Measurements from ENCODE around the gene KIAA1217.

The KIAA1217 gene

DNA sequence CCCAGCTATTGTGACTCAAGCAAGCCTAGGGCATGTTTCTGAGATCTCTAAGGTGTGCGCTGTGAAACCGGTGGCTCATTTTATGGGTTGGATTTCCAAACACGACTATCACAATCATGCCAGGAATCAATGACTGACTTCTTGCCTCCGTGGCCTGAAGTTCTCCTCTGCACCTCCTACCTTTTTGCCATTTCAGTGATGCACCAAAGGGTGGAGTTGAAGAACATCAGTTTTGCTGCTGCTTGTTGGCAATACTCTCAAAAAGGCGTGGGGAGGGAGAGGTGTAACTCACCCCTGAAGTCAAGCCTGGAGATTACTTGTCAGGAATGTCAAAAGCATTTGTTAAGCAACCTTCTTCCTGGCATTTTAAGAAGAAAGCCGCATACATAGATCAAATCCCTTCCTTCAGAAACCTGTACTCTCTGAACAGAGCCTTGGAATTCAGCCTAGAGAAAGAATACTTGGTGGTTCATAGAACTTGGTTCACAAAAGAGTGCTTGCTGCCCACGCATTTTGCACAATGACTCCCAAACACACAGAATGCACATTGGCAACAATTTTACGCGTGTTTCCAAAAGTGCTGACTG lies 41.0 kb downstream of the KIAA1217 start:
- DNase-seq = no peak

DNA sequence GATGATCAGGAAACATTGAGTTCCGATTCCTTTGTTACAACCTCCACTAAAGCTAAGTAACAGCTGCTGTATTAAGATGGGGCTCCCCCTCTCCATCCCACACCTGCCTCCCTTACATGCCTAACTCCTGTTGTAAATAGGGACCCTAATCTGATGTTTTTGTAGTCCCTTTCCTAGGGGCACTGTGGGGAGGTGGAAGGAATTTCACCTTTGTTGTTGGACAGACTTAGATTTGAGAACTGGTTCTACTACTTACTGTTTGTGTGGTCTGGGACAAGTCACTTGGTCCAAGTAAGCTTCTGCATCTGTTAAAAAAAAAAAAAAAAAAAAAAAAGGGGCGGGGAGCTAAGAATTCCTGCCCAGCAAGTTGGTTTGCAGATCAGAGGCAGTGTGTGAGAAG lies 42.6 kb downstream of the KIAA1217 start:
- no peak for DNase-seq

DNA sequence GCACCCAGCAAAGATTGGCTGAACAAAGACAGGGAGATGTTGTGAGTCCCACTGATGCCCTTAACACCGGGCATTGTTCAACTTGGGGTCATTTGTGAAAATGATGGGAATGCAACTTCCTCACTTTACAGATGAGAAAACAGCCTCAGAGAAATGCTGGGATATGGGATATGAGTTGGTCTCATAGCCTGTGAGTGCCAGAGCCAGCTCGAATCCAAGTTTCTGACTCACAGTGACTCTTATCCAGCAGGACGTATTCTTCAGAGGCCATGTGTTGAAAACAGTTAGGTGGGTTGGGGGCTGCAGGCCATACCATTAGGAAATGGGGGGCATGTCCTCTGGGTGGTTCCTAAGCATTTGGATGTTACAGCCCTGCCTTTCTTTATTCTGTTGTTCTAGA lies 45.2 kb downstream of the KIAA1217 start:
- no peak for DNase-seq

DNA sequence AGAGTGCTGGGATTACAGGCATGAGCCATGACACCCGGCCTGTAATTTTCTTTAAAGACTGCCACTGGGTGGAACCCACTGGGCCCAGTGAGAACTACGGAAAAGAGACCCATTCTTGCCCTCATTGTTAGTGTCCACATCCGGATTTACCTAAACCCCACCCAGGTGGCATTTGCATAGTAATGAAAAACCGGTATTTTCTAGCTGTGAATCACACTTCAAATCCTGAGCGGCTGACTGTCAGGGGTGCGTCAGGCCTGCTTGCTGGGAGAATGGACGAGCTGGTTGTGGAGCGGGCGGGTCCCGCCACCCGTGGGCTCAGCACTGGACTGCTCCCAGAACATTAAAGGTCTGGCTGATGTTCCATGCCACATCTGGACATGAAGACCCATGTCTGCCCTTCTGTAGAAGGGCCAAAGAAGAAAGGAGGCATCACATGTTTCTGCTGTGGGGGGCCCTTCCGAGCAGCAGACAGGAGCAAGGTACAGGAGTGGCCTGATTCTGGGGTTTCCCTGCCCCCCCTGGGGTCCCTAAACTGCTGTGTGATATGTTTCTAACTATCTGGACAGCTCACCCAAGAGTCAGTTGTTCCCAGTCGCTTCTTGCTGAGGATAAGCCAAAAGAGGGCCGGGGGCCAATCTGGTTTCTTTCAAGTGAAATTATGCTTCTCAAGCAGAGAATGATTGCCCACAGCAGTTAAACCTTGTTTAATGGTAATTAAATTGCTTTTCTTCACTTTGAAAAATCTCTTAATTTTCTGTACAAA lies 46.4 kb downstream of the KIAA1217 start:
- DNase-seq = no peak

DNA sequence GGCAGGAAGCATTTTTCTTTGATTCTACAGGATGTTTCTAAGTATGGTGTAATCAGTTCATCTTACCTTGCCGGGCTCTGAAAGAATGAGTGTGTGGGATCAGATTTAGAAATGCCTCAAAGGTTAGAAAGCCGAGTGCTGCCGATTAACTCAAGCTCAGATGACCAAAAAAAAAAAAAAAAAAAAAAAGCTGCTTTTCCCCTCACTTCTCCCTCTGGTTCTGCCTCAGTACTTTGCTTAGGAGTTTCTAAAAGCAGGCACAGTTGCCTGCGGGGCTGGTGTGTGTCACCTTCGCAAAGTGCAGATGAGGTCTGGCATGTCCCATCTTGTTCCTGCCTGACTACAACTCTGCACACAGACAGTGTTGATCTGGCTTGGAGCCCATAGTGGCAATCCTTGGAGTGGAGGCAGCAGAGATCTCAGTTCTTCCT lies 47.0 kb downstream of the KIAA1217 start:
- DNase-seq = no peak

DNA sequence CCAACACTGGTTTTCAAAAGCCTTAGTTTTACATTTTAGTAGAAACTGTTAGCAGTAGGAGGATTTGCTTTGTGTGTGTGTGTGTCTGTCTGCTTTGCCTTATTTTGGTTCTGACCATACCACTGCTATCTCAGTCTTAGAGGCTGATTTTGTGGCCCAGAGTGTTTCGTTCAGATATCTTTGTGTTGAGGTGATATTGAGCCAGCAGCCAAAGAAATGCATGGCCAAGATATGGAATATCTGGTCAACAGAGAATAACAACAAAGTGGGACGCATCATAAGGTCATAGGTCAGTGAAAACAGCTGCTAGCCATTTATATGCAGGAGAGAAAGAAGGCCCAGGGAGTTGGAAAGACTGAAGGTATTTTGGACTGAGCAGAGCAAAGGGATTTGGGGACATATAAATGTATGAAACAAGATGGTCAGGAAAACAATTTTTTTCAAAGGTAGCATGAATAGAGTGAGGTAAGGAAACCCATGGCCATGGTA lies 47.7 kb downstream of the KIAA1217 start:
- DNase-seq = no peak

DNA sequence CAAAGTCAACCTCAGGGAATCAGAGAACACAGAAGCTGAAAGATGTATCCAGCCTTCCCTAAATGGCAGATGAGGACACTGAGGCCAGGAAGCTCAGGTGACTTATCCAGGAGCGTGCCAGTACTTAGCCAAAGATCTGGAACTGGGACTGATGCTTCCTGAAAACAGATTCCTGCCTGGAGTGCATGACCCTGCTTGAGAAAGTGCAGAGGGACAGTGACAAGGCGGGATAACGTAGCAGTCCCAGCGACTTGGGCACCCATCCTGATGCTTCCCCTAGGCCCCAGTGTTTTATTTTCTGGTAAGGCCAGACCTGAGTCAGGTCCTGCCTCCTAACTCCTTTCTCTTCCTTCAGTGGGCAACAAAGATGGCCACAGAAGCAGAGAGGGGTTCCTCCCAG lies 48.6 kb downstream of the KIAA1217 start:
- DNase-seq = no peak

DNA sequence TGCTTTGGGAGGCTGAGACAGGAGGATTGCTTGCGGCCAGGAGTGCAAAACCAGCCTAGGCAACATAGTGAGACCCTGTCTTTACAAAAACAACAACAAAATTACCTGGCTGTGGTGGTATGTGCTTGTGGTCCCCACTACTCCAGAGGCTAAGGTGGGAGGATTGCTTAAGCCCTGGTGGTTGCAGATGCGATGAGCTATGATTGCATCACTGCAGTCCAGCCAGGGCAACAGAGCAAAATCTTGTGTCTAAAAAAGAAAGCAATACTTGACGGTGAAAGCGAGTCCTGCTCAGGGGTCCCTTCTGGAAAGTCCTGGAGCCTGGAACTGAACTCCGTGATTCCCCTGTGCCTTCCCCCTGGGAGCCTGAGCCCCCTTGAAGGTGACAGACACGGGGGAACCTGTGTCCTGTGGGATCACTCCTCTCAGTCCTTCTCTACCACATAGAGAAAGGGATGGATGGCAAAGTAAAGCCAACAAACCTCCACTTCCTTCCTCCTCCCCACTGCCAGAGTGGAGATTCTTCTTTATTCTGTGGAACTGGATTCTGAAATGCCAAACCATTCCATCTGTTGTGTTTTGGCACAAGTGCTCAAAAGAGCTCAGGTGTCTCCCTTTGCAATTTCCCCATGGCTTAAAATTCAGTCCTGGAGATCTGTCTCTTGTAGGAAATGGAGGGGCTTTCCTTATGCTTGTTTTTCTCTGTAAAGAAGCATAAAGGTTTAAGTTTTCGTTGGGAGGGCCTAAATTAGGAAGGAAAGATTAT lies 50.6 kb downstream of the KIAA1217 start:
- DNase-seq = no peak

DNA sequence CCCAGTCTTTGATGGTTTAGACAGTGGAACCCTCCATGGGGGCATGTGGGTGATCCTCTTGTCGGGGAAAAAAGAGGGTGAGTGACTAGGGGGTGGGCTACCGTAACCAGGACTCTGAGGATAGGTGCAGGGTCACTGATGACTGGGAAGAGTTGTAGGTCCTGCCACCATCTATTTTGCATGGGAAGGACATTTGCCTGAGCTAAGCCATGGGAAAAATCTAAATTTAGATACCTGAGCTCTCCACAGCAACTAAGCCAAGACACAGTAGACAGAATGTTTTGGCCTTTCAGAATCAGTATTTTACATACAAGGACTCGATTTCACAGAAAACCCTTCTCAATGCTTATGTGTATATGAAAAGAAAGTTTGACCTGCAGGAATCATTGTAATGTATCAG lies 52.7 kb downstream of the KIAA1217 start:
- no peak for DNase-seq

DNA sequence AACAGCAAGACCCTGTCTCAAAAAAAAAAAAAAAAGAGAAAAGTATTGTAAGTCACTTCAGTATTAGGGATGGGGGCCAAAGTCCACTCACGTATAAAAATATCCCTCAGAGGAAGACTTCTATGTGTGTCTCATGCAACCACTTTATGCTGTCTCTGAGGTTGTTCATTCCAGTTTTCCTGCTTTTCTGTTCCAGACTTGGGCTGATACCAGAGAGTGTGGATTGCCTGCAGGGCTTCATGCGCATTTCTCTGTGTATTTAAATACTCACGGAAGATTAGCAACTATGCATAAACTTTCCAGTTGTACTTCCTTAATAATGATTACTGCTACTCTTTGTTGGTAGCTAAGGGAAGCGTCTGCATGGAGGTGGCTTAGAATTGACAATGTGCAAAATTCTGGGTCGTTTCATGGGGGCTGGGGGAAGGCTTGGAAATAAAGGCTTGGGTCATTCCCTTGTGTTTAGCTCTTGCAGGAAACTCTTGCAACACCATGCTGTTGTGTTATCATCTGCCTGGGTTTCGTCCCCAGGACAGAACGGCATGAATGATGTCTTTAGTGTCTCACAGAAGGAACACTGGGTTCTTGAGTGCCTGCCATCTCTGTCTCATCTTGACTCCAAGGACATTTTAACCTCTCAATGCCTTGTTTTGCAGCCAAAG lies 54.1 kb downstream of the KIAA1217 start:
- no peak for DNase-seq

DNA sequence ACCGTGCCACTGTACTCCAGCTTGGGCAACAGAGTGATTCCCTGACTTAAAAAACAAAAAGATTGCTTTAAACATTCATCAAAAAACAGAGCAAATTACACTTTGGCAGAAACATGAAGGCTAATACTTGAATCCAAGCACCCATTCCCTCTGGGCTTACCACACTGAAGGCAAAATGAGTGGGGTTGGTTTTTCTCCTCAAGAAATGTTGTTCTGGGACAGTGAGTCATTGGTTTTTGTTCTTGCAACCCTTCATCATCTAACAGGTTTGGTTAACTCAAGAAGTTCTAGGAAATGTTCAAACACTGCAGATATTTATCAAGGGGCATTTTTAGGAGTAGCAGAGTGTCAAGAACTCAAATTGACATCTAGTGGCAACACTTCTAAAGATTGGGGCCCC lies 60.5 kb downstream of the KIAA1217 start:
- DNase-seq = no peak

DNA sequence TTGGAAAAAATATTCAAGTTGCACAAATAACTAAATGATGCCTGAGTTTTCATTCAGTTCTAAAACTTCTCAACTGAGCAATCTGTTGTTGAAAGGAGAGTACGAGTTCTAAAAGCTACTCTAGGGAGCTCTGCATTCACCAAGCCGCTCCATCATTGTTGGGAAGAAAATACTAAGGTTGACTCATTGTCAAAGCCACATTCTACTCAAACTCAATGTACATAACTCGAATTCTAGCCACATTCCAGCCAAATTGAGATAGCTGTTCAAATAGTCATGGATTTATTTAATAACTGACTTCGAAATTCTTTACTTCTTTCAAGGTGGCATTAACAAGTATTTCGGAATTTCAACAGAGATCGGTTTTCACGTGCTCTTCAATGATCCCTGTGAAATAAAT lies 63.4 kb downstream of the KIAA1217 start:
- DNase-seq = no peak

DNA sequence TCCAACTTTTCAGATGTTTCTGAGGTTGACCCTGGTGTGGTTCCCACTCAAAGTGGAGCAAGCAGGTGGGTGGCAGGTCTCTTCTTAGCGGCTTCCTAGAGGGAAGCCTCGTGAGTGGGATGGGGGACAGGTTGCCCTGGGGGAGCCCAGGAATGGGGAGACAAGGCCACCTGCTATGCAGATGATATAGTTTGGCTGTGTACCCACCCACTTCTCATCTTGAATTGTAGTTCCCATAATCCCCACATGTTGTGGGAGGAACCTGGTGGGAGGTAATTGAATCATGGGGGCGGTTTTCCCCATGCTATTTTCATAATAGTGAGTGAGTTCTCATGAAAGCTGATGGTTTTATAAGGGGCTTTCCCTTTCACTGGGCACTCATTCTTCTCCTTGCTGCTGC lies 68.3 kb downstream of the KIAA1217 start:
- no peak for DNase-seq

DNA sequence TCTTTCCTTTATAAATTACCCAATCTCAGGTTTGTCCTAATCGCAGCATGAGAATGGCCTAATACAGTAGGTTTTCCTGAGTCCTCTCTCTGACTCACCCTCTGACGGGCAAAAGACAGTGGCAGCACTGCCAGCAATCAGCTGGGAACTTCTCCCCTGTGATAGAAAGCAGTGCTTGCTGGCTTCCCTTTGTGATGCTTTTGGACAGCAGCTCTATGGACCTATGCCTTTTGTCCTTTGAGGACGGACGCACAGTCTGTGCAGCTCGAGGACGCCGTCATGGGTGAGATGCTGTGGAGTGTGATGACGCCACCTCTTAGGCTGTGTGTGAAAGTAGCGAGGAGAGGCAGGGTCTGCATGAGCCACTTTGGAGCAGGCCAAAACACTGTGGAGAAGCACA lies 68.8 kb downstream of the KIAA1217 start:
- DNase-seq = no peak

DNA sequence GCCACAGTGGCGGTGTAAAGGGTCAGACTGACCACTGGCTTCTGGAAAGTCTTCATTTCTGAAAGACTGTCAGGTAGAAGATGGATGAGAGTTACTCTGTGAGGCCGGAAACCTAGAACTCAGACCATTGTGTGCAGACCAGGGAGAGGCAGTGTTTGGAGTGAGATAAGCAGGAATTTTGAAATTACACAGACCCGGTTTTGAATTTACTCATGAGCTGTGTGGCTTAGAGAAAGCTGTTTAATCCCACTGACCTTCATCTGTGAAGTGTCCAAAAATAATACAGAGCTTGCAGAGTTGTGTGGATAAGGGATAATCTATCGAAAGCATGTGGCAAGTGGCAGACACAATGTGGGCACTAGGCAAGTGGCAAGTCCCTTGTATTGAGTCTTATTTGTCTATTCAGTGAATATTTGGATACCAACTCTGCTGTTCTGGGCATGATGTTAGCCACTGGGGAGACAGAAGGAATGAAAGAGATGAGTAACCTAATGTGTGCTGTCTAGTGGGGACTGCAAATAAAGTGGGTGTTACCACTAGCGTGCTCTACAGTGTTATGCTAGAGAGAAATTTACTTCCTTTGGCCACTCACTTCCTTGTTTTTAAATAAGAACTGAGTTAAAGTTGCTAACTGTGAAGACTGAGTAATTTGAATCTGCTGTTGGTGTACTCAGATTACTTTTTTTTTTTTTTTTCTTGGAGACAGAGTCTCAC lies 69.4 kb downstream of the KIAA1217 start:
- no peak for DNase-seq

DNA sequence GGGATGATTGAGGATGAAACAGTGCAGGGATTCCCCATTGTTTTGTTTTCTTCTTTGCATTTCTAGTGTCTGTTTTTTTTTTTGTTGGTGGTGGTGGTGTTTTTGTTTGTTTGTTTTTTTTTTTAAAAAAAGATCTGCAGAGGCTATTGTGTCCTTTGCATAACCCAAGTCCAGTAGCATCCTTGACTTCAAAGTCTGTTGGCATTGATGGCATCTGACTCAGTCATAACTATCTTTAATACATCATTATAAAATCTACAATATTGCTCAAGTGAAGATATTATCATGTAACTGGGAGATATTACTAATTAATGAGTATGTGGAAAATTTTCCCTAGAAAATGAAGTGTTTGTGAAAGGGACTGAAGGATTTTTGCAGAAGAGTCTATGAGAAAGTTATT lies 70.2 kb downstream of the KIAA1217 start:
- no peak for DNase-seq

DNA sequence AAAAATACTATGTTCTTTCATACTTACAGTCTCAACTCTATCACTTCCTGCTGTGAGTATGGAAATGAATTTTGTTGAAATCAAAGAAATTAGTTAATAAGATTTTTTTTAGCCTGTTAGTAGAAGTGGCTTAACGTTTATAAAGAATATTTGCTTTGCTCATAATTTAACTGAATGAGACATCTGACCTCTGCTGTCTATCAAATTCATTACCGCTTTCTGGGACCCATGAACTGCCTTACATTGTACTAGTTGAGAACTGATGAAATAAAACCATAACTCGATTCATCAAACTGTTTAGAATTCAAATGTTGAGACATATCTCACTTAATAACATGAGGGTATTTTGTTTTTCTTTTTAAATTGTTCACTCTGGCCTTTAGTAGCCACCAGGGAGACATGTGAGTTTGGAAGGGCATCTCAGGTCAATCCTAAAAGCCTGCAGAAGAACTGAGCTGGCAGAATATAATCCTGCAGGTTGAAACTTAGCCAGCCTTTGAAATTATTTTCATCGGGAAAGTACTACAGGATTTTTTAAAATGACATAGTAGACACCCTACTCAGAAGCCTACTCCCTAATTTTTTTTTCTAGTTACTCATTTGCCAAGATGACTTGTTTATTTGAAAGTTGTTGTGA lies 78.7 kb downstream of the KIAA1217 start:
- DNase-seq = no peak

DNA sequence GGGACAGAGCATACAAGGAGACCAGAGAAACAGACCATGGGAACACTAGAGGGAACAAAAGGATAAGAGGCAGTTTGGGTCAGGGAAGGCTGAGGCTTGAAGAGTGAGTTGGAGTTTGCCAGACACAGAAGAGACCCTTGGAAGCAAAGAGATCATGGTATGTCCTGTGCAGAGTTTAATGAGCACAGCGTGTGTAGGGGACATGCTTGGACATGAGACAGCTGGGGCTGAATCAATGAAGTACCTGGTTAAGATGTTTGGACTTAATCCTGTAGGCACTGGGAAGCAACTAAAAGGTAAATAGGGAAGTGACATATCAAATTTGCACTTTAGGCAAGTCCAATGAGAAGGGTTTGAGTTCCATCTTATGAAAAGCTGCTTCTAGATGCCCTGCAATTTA lies 79.6 kb downstream of the KIAA1217 start:
- DNase-seq = no peak

DNA sequence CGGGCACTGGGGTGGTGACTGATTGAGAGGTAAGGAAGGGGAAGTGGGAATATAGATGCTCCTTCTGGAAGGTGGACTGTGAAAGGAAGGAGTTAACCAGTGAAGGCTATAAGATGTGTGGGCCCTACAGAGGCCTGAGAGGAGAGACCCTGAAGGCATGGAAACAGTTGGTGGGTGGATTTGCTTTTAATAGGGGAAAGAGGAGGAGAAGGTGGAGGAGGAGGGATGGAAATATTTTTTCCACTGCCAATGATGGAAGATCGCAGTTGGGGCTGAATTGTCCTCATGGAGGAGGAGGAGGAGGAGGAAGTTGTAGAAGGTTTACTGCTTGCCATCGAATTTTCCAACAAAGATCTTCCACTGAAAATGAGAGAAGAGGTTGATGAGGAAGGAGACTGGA lies 80.3 kb downstream of the KIAA1217 start:
- DNase-seq = no peak

DNA sequence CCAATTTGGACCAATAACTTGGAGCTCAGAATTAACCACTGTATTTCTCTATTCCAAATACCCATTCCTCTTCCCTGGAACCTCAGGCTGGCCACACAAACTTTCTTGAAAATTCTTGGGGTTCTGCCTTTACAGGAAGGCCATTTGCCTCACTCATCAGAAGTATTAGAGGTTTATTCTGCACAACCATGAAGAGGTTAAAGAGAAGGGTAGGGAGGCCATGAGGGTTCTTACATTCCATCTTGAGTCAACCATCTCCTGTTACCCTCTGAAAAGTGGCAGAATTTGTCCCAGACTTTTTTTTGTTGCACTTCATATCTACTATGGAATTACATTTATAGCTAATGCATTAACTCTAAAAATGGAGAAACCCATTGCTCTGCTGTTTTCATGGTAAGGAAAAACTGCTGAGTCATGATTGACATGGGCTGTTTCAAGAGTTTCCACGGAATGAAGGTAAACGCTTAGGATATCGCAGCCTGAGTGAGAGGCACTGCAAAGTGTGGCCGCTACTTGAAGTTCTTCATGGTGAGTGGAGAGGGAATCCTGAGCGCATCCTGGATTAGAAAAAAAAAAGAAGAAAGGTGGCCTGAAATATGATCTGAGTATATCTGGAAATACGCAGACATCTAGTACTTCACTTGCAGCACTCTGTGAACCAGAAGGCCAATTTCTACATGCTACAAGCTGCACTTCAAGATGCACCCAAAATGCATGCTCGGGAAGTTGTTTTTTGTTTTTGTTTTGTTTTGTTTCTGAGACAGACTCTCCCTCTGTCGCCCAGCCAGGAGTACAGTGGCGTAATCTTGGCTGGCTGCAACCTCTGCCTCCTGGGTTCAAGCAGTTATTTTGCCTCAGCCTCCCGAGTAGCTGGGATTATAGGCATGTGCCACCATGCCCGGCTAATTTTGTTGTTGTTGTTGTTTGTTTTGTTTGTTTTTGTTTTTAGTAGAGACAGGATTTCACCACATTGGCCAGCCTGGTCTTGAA lies 83.7 kb downstream of the KIAA1217 start:
- DNase-seq = no peak
